ENCODE data around the gene TBC1D4. TPM values are rescaled to one million over a fixed set of nuclear protein-coding genes. Genes with fewer than 3 reads are reported as not detected.

Gene TBC1D4
- total RNA-seq, 4 donors from 2014 or later = 38.2 to 56.9 (median 43.9) TPM

GRCh38 chr13:75251188-75251587 lies 230.8 kb downstream of the TBC1D4 start:
- no peak for TF ChIP-seq CTCF (IDR thresholded peaks at IDR 0.05; ENCODE audit: low read depth)

GRCh38 chr13:75250526-75251178 lies 231.3 kb downstream of the TBC1D4 start:
- no peak for TF ChIP-seq CTCF (IDR thresholded peaks at IDR 0.05; ENCODE audit: low read depth)

GRCh38 chr13:75236774-75237173 lies 245.2 kb downstream of the TBC1D4 start:
- TF ChIP-seq CTCF (IDR thresholded peaks at IDR 0.05; ENCODE audit: low read depth) = no peak

Other genes starting within 250 kb of the TBC1D4 start
- 100 to 1,000 TPM; 104 to 220 (median 111) TPM for gene COMMD6, start 55.7 kb upstream of the TBC1D4 start, total RNA-seq
- gene UCHL3, start 67.6 kb upstream of the TBC1D4 start, total RNA-seq = 10 to 100 TPM; 11.3 to 44.2 (median 25.6) TPM
- 10 to 100 TPM in 1 of 4 donors, 1 to 10 TPM in 3; 7.3 to 11.9 (median 8.9) TPM for gene LMO7, start 154.2 kb upstream of the TBC1D4 start, total RNA-seq

Measured in subcutaneous adipose tissue (tissue), 4 donors.